LNCAP (cell line): ENCODE results near the gene SLC43A3.

ENCODE experiments used
- TF ChIP-seq, protein P1 (sequence below): fragments of 450-650 bp; IDR thresholded peaks from 2 replicates; pipeline ENCODE4 v1.5.1; 2017; ENCODE audit warnings: mild to moderate bottlenecking

The SLC43A3 gene

GRCh38 chr11:57375490-57375889 is 51.4 kb downstream of the SLC43A3 start:
- TF ChIP-seq, protein P1, sequence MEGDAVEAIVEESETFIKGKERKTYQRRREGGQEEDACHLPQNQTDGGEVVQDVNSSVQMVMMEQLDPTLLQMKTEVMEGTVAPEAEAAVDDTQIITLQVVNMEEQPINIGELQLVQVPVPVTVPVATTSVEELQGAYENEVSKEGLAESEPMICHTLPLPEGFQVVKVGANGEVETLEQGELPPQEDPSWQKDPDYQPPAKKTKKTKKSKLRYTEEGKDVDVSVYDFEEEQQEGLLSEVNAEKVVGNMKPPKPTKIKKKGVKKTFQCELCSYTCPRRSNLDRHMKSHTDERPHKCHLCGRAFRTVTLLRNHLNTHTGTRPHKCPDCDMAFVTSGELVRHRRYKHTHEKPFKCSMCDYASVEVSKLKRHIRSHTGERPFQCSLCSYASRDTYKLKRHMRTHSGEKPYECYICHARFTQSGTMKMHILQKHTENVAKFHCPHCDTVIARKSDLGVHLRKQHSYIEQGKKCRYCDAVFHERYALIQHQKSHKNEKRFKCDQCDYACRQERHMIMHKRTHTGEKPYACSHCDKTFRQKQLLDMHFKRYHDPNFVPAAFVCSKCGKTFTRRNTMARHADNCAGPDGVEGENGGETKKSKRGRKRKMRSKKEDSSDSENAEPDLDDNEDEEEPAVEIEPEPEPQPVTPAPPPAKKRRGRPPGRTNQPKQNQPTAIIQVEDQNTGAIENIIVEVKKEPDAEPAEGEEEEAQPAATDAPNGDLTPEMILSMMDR: no peak

- TF ChIP-seq, protein P1: no peak
These were observed 52.0 kb downstream of the SLC43A3 start for GRCh38 chr11:57374966-57375365.

GRCh38 chr11:57373146-57373545 is 53.8 kb downstream of the SLC43A3 start:
- TF ChIP-seq, protein P1: no peak

DNA sequence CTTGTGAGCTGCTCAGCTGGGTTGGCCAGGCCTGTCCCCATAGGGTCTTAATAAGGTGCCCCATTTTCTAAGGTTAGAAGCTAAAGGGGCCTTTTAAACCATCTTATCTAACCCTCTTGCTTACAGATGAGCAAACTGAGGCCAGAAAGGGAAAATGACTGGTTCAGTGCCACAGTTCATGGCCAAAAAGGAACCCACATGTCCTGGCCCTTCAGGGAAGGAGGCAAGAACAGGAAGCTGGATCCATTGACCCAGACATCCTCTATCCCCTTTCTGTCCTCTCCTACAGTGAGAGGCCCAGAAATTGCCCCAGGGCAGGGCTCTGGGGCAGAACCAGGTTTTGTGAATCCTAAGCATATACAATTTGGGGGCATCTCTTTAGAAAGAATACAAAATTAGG is 56.0 kb downstream of the SLC43A3 start:
- TF ChIP-seq, protein P1: no peak

- TF ChIP-seq, protein P1: no peak
These were observed 56.7 kb downstream of the SLC43A3 start for GRCh38 chr11:57370251-57370650.

GRCh38 chr11:57368845-57369232 is 58.1 kb downstream of the SLC43A3 start:
- TF ChIP-seq, protein P1: no peak

DNA sequence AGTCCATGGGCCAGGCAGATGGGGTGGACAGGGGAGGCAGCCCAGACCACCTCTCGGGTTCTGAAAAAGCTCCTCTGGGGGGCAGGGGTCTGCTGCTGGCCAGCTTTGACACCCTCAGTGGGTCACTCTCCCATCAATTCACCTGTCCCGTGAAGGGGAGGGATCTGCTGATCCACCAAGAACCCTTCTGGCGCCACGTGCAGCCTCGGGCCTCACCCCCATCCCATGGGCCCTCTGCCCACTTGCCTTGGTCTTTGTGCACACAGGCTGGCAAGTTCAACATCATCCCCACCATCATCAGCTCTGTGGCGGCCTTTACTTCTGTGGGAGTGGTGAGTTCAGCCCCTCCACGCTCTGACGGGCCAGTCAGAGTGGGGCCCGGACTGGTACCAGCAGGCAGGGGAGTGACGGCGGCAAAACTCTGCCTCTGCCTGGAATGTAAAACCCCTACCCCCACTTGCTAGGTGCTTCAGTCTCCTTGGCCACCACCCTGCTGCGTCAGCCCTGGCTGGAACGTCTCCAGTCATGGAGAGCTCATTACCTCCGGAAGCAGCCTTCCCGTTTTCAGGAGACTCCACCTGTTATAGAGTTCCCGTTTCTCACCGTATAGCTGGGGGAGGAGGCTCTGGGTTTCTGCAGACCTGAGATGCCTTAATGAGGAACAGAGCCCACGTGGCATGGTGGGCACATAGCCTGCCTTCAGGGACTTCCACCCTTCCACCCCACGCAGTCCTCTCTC is 58.6 kb downstream of the SLC43A3 start:
- TF ChIP-seq, protein P1: no peak
